GM20000 (cell line): ENCODE measurements around the gene CDKL1.
"Not testable (repeated sequence)": the region's sequence is repeated elsewhere in the genome, so short reads cannot be mapped to it uniquely, and the experiment has no call there.

Source experiments
- DNase-seq: peaks from one replicate; pipeline ENCODE4 v3.0.0; 2012; ENCODE audit warnings: low spot score
- TF ChIP-seq, protein P1 (sequence below): IDR thresholded peaks from 2 replicates; pipeline ENCODE4 v1.5.1; 2012; ENCODE audit warnings: mild to moderate bottlenecking, control low read depth; ENCODE audit errors: extremely low read depth, missing control alignments

CDKL1 gene

DNA sequence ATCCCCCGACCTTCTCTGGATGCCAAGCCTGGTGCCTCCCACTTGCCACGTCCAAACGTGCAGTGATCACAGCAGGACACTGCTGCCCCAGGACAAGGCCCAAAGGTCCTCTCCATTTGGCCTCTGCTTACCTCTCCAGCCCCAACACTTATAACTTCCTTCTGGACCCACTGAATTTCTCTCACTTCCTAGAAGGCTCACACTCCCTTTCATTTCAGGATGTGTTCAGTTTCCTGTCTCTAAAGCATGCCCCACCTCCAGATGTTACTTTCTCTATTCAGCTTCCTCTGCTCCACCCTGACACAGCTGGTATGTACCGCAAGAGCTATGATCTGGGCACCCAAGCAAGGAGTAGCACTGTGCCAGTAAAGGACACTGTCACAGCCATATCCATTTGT lies 33.0 kb downstream of the CDKL1 start:
- TF ChIP-seq, protein P1, sequence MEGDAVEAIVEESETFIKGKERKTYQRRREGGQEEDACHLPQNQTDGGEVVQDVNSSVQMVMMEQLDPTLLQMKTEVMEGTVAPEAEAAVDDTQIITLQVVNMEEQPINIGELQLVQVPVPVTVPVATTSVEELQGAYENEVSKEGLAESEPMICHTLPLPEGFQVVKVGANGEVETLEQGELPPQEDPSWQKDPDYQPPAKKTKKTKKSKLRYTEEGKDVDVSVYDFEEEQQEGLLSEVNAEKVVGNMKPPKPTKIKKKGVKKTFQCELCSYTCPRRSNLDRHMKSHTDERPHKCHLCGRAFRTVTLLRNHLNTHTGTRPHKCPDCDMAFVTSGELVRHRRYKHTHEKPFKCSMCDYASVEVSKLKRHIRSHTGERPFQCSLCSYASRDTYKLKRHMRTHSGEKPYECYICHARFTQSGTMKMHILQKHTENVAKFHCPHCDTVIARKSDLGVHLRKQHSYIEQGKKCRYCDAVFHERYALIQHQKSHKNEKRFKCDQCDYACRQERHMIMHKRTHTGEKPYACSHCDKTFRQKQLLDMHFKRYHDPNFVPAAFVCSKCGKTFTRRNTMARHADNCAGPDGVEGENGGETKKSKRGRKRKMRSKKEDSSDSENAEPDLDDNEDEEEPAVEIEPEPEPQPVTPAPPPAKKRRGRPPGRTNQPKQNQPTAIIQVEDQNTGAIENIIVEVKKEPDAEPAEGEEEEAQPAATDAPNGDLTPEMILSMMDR, result no peak
- peak; percentile 72 for DNase-seq

DNA sequence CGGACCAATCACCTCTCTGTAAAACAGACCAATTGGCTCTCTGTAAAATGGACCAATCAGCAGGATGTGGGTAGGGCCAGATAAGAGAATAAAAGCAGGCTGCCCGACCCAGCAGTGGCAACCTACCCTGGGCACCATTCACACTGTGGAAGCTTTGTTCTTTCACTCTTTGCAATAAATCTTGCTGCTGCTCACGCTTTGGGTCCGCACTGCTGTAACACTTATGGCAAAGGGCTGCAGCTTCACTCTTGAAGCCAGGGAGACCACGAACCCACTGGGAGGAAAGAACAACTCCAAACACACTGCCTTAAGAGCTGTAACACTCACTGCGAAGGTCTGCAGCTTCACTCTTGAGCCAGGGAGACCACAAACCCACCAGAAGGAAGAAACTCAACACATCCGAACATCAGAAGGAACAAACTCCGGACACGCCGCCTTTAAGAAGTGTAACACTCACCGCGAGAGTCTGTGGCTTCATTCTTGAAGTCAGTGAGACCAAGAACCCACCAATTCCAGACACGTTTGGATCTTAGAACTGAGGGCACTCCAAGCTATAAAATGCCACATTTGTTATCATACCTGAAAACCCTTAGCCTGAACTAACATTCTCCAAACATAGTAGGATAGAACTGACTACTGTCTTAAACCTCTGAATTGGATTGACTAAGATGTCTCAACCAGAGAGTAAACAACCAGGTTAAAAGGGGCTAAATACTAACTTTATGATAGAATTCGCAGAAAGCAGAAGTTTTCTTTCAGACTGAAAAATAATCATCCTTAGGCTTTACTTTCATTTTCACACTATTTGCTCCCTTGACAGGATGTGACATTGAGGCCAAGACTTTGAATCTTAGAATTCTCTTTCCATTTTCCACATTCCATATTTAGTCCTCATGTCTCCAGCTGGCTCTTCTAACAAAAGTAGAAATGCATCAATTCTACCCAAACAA lies 33.6 kb downstream of the CDKL1 start:
- peak; percentile 52 for DNase-seq
- TF ChIP-seq, protein P1, result no peak

DNA sequence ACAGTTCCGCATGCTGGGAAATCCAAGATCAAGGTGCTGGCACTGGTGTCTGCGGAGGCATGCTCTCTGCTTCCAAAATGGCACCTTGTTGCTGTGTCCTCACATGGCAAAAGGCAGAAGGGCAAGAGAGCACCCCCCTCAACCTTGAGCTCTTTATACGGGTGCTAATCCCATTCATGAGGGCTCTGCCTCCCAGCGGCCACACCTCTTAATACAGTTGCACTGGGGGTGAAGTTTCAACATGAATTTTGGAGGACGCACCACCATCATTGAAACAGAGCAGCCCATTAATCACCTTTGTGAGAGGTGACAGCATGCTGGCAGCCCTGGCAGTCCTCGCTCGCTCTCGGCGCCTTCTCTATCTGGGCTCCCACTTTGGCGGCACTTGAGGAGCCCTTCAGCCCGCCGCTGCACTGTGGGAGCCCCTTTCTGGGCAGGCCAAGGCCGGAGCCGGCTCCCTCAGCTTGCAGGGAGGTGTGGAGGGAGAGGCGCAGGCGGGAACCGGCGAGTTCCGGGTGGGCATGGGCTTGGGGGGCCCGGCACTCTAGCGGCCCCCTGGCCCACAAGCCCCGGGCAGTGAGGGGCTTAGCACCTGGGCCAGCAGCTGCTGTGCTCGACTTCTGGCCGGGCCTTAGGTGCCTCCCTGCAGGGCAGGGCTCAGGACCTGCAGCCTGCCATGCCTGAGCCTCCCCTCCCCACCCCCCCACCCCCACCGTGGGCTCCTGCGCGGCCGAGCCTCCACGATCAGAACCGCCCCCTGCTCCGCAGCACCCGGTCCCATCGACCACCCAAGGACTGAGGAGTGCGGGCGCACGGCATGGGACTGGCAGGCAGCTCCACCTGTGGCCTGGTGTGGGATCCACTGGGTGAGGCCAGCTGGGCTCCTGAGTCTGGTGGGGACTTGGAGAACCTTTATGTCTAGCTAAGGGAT lies 34.9 kb downstream of the CDKL1 start:
- DNase-seq, result not testable (repeated sequence)

DNA sequence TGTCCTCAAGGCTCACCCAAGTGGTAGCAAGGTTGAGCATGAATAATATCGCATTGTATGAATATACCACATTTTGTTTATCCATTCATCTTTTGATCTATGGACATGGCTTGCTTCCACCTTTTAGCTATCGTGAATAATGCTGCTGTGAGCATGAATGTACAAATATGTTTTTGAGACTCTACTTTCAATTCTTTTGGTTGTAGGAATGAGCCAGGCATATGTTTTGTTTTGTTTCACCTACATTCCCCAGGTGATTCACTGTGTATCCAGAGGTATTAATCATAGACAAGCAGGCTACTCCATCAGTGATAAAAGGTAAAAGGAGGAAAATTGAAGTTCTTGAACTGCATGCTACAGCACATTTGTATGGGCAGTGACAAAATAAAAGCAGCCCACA lies 35.8 kb downstream of the CDKL1 start:
- TF ChIP-seq, protein P1, result no peak
- no peak for DNase-seq

DNA sequence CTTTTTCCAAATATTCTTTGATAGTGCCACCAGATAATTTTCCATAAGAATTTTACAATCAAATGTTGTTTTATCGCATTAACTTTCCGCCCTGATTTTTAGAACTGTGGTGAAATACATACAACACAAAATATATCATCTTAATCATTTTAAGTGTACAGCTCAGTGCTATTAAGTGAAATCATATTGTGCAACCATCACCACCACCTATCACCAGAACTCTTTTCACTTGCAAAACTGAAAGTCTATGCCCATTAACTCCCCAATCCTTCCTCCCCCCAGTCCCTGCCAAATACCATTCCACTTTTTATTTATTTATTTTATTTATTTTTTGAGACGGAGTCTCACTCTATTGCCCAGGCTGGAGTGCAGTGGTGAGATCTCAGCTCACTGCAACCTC lies 36.6 kb downstream of the CDKL1 start:
- no peak for DNase-seq
- TF ChIP-seq, protein P1, result no peak

DNA sequence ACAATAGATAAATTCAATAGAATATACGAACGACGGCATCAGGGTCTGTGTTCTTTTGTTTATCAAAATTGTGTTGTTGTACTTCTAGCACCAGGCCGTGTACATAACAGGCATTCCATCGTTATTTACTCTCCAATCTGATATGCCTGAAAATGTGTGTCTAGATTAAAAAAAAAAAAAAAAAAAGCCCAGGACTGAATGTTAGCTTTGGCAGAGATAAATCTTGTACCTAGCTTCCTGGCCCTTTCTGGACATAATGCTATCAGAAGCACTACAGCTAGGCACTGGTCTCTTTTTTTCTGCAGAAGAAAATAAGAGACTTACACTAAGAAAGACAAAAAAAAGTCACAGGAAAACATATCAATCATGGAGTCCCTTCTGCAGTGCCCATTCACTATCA lies 37.0 kb downstream of the CDKL1 start:
- TF ChIP-seq, protein P1, result no peak
- no peak for DNase-seq

DNA sequence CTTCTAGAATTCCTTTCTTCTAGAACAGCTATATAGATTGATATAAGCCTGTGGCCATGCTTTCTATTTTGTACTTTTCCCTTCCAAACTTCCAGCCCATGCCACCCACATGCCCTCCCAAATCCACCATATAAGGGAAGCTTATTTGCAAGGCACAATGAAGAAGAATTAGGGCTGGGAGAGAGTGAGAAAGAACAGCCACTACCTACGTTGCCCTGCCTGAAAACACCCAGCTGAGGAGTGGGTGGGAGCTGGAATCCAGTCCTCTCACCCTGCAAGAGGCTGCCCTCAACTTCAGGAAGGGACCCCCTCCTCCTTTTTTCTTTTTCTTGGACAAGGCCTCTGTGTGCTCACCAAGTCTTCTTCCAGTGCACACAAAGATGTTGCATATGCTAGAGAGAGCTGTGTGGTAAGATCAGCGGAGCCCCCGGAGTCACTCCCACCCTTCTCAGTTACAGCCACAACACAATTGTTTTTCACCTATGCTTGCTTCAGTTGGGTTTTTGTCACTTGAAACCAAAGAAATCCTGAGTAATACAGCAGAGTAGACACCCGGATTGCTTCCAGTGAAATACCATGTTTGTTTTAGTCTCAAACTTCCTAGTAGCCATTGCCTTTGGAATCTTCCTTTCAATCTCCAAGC lies 38.8 kb downstream of the CDKL1 start:
- no peak for DNase-seq
- TF ChIP-seq, protein P1, result no peak
